ENCODE results near the gene DHPS.

DHPS gene

DNA sequence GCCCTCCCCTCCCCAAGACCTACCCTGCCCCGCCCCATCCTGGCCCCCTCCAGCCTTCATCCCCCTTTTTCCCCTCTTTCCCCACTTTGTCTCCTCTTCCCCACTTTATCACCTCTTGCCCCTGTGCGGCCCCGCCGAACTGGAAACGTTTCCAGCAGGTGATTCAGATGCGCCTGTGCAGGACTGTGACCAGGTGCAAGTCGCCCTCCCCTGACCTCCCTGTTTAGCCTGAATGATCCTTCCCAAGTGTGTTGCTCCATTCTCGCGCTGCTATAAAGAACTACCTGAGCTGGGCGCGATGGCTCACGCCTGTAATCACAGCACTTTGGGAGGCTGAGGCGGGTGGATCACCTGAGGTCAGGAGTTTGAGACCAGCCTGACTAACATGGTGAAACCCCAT is 45.0 kb downstream of the DHPS start:
- Histone ChIP-seq H3K27ac (replicated peaks) (no peak overlapping the region), H3K27me3 (ENCODE audit: insufficient read depth, poor library complexity, severe bottlenecking) (no peaks in the 10 kb centered on the region), H3K4me3 (replicated peaks; ENCODE audit: insufficient read depth, low read length) (no peak overlapping the region)
- DNase-seq (ENCODE audit: low read depth in 1 of 2, low spot score in 1 of 2): no peak
- TF ChIP-seq GABPA (IDR thresholded peaks at IDR 0.05; ENCODE audit: low read depth) (no peak), SPI1 (IDR thresholded peaks at IDR 0.05; ENCODE audit: borderline replicate concordance, low read depth) (no peak), POLR2AphosphoS5 (IDR thresholded peaks at IDR 0.05; ENCODE audit: low read depth) (no peak)
- TF ChIP-seq, protein P1, sequence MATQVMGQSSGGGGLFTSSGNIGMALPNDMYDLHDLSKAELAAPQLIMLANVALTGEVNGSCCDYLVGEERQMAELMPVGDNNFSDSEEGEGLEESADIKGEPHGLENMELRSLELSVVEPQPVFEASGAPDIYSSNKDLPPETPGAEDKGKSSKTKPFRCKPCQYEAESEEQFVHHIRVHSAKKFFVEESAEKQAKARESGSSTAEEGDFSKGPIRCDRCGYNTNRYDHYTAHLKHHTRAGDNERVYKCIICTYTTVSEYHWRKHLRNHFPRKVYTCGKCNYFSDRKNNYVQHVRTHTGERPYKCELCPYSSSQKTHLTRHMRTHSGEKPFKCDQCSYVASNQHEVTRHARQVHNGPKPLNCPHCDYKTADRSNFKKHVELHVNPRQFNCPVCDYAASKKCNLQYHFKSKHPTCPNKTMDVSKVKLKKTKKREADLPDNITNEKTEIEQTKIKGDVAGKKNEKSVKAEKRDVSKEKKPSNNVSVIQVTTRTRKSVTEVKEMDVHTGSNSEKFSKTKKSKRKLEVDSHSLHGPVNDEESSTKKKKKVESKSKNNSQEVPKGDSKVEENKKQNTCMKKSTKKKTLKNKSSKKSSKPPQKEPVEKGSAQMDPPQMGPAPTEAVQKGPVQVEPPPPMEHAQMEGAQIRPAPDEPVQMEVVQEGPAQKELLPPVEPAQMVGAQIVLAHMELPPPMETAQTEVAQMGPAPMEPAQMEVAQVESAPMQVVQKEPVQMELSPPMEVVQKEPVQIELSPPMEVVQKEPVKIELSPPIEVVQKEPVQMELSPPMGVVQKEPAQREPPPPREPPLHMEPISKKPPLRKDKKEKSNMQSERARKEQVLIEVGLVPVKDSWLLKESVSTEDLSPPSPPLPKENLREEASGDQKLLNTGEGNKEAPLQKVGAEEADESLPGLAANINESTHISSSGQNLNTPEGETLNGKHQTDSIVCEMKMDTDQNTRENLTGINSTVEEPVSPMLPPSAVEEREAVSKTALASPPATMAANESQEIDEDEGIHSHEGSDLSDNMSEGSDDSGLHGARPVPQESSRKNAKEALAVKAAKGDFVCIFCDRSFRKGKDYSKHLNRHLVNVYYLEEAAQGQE (IDR thresholded peaks at IDR 0.05; ENCODE audit: insufficient replicate concordance, low read depth): no peak
- TF ChIP-seq, protein P2, sequence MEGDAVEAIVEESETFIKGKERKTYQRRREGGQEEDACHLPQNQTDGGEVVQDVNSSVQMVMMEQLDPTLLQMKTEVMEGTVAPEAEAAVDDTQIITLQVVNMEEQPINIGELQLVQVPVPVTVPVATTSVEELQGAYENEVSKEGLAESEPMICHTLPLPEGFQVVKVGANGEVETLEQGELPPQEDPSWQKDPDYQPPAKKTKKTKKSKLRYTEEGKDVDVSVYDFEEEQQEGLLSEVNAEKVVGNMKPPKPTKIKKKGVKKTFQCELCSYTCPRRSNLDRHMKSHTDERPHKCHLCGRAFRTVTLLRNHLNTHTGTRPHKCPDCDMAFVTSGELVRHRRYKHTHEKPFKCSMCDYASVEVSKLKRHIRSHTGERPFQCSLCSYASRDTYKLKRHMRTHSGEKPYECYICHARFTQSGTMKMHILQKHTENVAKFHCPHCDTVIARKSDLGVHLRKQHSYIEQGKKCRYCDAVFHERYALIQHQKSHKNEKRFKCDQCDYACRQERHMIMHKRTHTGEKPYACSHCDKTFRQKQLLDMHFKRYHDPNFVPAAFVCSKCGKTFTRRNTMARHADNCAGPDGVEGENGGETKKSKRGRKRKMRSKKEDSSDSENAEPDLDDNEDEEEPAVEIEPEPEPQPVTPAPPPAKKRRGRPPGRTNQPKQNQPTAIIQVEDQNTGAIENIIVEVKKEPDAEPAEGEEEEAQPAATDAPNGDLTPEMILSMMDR (IDR thresholded peaks at IDR 0.05; ENCODE audit: insufficient read depth, low read length): no peak

DNA sequence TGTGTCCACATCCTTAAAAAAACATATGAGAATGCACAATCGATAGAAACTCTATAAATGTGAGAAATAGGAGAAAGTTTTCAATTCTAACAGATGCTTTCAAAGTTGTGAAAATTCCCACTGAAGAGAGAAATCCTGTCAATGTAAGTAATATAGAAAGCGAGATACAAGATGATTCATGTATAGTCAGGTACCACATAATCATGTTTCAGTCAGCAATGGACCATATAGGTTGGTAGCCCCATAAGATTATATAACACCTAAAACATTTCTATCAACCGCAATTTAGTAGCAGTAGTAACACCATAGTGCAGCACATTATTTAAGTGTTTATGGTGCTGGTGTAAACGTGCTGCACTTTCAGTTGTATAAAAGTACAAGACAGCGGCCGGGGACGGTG is 52.5 kb downstream of the DHPS start:
- TF ChIP-seq, protein P1 (IDR thresholded peaks at IDR 0.05; ENCODE audit: insufficient replicate concordance, low read depth): no peak
- TF ChIP-seq GABPA (IDR thresholded peaks at IDR 0.05; ENCODE audit: low read depth): no peak
- TF ChIP-seq, protein P2 (IDR thresholded peaks at IDR 0.05; ENCODE audit: insufficient read depth, low read length): no peak
- no peak for TF ChIP-seq POLR2AphosphoS5 (IDR thresholded peaks at IDR 0.05; ENCODE audit: low read depth)
- no peak for TF ChIP-seq SPI1 (IDR thresholded peaks at IDR 0.05; ENCODE audit: borderline replicate concordance, low read depth)
- H3K27ac ChIP-seq (replicated peaks): no peak overlapping the region
- H3K4me3 ChIP-seq (replicated peaks; ENCODE audit: insufficient read depth, low read length): no peak overlapping the region
- H3K27me3 ChIP-seq (ENCODE audit: insufficient read depth, poor library complexity, severe bottlenecking): no peaks in the 10 kb centered on the region
- no peak for DNase-seq (ENCODE audit: low read depth in 1 of 2, low spot score in 1 of 2)

DNA sequence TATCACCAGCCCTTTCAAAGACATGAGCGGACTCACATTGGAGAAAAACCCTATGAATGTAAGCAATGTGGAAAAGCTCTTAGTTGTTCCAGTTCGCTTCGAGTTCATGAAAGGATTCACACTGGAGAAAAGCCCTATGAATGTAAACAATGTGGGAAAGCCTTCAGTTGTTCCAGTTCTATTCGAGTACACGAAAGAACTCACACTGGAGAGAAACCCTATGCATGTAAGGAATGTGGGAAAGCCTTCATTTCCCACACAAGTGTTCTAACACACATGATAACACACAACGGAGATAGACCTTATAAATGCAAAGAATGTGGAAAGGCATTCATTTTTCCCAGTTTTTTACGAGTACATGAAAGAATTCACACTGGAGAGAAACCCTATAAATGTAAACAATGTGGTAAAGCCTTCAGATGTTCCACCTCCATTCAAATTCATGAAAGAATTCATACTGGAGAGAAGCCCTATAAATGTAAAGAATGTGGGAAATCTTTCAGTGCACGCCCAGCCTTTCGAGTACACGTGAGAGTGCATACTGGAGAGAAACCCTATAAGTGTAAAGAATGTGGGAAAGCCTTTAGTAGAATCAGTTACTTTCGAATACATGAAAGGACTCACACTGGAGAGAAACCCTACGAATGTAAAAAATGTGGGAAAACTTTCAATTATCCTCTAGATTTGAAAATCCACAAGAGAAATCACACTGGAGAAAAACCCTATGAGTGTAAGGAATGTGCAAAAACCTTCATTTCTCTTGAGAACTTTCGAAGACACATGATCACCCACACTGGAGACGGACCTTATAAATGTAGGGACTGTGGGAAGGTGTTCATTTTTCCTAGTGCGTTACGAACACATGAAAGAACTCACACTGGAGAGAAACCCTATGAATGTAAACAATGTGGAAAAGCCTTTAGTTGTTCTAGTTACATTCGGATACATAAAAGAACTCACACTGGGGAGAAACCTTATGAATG is 53.3 kb downstream of the DHPS start:
- TF ChIP-seq, protein P1 (IDR thresholded peaks at IDR 0.05; ENCODE audit: insufficient replicate concordance, low read depth): no peak
- TF ChIP-seq, protein P2 (IDR thresholded peaks at IDR 0.05; ENCODE audit: insufficient read depth, low read length): no peak
- TF ChIP-seq GABPA (IDR thresholded peaks at IDR 0.05; ENCODE audit: low read depth): no peak
- no peak for TF ChIP-seq SPI1 (IDR thresholded peaks at IDR 0.05; ENCODE audit: borderline replicate concordance, low read depth)
- no peak for TF ChIP-seq POLR2AphosphoS5 (IDR thresholded peaks at IDR 0.05; ENCODE audit: low read depth)
- no peaks in the 10 kb centered on the region for H3K27me3 ChIP-seq (ENCODE audit: insufficient read depth, poor library complexity, severe bottlenecking)
- H3K27ac ChIP-seq (replicated peaks): no peak overlapping the region
- H3K4me3 ChIP-seq (replicated peaks; ENCODE audit: insufficient read depth, low read length): no peak overlapping the region
- no peak for DNase-seq (ENCODE audit: low read depth in 1 of 2, low spot score in 1 of 2)
